NCI-H146 (cell line): ENCODE results near the gene CD83.
"Not testable (repeated sequence)": the region's sequence is repeated elsewhere in the genome, so short reads cannot be mapped to it uniquely, and the experiment has no call there.

Experiments used
- DNase-seq: peaks from one replicate; lab custom pipeline; 2025; lab: John Stamatoyannopoulos, UW

The CD83 gene, protein sequence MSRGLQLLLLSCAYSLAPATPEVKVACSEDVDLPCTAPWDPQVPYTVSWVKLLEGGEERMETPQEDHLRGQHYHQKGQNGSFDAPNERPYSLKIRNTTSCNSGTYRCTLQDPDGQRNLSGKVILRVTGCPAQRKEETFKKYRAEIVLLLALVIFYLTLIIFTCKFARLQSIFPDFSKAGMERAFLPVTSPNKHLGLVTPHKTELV

DNA sequence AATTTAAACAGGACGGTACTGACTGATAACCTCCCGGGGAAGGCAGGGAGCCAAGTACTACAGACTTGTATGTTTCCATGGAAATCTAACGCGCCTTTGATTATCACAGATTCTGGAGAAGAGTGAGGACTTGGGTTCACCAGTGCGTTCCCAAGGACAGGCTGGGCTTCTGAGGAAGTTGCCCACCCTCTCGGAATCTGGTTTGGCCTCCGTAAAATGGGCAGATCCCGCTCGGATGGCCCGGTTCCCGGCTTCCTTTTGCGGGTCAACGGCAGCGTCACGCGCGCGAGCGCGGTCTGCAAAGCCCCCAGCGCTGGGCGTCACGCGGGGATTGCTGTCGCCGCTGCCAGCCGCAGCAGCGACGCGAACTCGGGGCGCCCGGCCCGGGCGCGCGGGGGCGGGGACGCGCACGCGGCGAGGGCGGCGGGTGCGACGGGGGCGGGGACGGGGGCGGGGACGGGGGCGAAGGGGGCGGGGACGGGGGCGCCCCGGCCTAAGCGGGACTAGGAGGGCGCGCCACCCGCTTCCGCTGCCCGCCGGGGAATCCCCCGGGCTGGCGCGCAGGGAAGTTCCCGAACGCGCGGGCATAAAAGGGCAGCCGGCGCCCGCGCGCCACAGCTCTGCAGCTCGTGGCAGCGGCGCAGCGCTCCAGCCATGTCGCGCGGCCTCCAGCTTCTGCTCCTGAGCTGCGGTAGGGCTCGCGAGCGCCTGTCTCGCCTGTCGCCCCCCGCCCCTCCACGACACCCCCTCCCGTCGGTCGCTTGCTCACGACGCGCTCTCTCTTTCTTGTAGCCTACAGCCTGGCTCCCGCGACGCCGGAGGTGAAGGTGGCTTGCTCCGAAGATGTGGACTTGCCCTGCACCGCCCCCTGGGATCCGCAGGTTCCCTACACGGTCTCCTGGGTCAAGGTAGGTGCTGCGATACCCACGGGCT, at the start of gene CD83:
Gene CD83 (plus strand): TSS at position 615 of the 933 bp plus-strand sequence. CDS start 40 bp downstream, at position 655.
- peak; percentile 73 for DNase-seq

DNA sequence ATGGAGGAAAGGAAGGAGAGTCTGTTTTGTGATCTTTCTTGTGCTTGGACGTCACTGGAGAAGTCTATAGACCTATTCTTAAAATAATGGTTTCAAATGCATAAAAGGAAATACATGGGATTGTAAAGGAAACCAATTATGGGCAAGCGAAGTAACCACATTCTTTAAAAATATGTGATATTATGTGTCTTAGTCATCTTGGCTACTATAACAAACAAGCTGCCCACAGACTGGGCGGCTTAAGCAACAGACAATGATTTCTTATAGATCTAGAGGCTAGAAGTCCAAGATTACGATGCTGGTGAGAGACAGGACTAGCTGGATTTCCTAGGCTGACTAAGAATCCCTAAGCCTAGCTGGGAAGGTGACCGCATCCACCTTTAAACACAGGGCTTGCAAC, 49.4 kb upstream of the CD83 start:
- no peak for DNase-seq

DNA sequence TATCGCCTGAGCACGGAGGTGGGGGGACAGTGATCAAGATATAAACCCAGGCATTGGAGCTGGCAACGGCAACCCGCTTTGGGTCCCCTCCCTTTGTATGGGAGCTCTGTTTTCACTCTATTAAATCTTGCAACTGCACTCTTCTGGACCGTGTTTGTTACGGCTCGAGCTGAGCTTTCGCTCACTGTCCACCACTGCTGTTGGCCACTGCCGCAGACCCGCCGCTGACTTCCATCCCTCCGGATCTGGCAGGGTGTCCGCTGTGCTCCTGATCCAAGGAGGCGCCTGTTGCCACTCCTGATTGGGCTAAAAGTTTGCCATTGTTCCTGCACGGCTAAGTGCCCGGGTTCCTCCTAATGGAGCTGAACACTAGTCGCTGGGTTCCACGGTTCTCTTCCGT, 48.9 kb upstream of the CD83 start:
- no peak for DNase-seq

DNA sequence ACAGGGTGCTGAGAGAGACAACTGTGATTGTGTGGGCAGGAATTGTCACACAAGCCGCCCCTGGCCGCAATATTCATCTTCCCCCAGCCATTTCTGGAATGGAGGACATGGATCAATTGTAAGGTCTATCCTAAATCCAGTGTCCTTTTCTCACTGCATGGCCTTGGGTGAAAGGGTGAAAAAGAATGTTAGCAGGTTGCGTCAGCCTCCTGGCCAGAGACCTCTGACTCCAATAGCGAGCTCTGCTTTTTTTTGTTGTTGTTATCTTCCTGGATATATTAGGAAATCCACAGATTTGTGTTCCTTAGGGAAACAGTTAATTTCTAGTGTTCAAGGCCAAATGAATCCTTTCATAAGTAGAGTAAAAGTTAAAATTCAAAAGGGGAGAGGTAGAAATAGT, 47.1 kb upstream of the CD83 start:
- DNase-seq: no peak

DNA sequence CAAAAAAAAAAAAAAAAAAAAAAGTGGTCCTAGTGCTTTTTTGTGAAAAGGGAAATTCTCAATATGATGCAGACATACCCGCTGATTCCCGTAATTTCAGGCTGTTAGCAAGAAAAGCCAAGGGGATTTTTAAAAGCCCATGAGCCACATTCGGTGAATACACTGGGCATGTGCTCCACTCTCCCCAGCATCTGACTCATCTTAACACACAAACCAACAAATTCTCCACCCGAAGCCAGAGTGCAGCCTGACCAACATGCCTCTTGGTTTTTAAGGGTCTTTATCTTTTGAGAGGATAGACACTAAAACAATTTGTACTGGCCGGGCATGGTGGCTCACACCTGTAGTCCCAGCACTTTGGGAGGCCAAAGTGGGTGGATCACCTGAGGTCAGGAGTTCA, 45.5 kb upstream of the CD83 start:
- no peak for DNase-seq

DNA sequence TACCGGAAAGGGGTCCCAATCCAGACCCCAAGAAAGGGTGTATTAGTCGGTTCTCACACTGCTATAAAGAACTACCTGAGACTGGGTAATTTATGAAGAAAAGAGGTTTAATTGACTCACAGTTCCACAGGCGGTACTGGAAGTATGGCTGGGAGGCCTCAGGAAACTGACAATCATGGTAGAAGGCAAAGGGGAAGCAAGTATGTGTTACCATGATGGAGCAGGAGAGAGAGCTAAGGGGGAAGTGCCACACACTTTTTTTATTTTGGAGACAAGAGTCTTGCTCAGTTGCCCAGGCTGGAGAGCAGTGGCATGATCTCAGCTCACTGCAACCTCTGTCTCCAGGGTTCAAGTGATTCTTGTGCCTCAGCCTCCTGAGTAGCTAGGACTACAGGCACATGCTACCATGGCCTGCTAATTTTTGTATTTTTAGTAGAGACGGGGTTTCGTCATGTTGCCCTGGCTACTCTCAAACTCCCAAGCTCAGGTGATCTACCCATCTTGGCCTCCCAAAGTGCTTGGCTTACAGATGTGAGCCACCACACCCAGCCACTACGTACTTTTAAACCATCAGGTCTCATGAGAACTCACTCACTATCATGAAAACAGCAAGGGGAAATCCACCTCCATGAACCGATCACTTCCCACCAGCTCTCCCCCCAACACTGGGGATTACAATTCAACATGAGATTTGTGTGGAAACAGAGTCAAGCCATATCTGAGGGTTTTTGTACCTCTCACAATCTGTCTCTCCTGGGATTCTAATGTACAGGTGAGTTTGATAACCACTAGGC, 43.8 kb upstream of the CD83 start:
- DNase-seq: not testable (repeated sequence)

DNA sequence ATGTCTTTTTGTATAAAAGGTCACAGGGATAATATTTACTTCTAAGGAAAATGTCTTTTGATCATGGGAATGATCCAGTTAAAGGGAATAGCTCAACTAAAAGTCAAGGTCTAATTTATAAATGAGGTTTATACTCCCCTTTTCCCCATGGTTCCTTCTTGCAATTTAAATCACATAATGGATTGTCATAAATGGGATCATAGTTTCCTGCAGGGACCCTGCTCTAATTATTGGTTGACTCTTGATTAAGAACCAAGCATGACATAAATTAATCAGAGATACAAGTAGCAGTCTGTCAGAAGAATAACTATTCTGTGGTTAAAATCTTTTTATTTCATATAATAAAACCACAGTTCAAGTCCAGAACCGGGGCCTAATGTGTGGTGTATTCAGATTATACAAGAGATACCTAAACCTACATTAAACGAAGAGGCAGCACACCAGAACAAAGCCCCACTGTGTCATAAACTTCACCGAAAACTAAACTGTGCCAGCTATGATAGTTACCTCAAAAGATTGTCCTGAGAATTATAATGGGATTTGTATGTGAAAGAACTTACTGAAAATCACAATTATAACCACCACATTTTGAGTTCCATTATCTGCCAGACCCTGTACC, 43.0 kb upstream of the CD83 start:
- DNase-seq: no peak

DNA sequence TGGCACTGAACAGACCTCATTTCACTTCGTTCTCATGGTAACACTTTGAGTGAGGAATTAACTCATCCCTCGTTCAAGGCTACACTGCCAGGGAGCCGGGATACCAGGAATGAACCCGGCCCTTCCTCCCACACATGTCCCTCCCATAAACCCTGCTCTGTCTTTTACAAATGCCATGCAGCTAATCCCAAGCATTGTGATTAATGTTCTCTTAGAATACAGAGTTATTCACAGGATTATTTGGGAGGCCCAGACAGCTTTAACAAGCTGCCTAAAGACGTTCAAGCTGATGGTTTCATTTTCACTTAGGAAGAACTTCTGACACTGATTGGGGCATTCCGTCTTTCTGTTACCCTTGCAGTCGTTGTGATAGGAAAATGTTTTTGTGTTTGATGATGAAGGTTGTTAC, 42.5 kb upstream of the CD83 start:
- peak; percentile 28 for DNase-seq

DNA sequence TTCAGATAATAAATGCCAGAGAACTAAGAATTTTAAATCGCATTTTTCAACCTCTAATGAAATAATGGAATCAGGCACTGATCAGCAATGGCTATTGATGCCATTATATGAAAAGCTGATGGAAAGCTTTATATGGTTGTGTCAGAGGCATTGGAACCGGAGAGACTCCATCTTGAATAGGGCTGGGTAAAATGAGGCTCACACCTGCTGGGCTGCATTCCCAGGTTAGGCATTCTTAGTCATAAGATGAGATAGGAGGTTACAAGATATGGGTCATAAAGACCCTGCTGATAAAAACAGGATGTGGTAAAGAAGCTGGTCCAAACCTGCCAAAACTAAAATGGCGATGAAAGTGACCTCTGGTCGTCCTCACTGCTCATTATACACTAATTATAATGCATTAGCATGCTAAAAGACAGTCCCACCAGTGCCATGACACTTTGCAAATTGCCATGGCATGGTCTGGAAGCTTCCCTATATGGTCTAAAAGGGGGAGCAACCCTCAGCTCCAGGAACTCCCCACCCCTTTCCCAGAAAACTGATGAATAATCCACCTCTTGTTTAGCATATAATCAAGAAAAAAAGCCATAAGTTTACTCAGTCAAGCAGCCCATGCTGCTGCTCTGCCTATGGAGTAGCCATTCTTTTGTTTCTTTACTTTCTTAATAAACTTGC, 40.2 kb upstream of the CD83 start:
- DNase-seq: no peak

DNA sequence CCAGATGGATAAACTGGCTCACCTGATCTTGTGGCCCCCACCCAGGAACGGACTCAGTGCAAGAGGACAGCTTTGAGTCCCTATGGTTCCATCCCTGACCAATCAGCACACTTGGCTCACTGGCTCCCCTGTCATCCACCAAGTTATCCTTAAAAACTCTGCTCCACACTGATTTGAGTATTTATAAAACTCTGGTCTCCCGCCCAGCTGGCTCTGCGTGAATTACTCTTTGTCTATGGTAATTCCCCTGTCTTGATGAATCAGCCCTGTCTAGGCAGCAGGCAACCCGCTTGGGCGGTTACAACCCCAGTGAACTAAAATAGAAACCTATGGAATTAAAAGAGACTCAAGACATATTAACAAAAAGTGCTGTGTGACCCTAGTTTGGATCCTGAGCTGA, 38.1 kb upstream of the CD83 start:
- no peak for DNase-seq

DNA sequence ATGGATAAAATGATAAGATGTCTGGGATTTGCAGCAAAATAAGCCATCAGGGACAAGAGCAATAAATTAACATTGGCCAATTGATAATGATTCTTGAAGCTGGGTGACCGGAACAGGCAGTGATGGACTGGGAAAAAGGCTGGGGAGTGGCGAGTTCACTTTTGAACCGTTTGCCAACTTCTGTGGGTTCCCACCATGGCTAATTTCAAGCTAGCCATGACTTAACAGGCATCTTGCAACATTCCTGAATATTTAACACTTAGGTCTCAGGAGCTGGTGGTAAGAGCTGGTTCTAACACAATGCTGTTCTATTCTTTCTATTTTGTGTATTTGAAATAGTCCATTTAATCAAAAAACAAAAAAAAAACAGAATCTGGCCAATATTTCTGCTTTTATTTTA, 37.6 kb upstream of the CD83 start:
- no peak for DNase-seq

DNA sequence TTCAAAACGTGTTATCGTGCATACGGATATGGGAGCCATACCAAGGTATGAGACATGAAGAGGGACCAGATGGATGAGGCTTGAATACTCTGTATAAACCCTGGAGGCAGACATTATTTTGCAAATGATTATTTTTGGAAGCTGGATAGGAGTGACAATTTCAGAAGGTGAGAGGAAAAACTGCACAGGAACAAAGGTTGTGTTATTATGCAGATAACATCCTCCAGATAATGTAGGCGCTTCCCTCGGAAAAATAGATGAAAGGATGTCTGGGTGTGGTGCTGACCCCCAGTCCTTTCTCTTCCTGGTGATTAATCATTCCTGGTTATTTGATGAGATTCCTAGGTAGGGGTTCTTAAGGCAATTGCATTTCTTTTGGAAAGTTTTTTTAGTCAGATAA, 36.4 kb upstream of the CD83 start:
- DNase-seq: no peak

DNA sequence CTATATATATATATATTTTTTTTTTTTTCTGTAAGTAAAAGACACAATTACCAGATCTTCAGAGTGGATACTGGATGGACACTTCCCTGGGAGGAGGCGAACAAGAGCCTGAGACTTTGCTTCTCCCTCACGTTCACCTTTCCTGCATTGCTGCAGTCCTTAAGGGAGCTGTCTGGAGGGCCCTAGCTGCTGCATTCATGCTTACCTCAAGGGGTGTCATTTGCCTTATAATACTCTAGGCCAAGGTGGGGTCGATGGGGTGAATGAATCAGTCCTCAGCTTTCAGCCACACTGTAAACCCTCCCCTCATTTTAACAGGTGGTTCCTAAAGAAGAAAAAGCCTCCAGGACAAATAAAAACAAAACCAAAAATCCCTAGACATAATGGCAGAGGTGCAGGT, 34.8 kb upstream of the CD83 start:
- no peak for DNase-seq

DNA sequence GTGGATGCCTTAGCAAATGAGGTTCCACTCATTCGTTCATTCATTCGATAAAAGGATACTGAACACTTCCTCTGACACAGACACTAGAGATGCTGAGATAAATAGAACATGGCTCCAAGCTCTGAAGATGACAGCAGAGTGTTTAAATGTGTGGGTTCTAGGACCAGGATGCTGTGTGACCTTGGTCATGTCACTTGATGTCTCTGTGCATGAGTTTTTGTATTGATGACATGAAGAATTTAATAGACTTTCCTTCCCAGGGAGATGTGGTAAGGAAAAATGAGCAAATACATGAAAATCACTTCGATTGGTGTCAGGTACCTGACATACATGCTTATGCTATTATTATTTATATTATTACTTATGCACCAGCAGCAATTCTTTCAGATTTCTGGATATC, 34.3 kb upstream of the CD83 start:
- no peak for DNase-seq

DNA sequence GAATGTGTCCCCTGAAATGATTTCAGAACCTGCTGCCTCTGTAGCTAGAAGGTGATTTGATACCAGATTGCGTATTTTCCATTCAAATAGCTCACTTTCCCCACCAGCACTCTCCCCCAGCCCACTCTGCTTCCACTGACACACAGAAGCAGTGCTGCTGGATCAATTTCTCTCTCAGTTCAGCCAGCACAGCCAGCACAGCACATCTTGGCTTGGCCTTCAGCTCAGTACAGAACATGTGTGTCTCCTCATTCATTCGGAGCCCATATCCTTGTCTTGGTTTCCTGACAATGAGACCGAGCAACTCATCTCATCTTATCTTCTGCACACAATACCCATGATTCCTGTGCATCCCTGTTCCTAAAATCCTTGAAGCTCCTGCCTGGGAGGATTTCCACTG, 33.8 kb upstream of the CD83 start:
- no peak for DNase-seq

DNA sequence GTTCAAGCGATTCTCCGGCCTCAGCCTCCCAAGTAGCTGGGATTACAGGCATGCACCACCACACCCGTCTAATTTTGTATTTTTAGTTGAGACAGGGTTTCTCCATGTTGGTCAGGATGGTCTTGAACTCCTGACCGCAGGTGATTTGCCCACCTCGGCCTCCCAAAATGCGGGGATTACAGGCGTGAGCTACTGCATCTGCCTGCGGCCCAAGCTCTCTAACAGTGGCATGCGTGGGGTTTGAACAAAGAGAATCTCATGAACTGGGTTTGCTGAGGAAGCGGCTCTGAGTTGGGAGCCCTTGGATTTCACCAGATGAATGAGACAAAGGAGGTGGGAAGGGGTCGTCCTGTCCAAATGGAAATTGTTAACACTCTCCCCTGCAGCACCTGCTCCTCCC, 33.2 kb upstream of the CD83 start:
- DNase-seq: no peak

DNA sequence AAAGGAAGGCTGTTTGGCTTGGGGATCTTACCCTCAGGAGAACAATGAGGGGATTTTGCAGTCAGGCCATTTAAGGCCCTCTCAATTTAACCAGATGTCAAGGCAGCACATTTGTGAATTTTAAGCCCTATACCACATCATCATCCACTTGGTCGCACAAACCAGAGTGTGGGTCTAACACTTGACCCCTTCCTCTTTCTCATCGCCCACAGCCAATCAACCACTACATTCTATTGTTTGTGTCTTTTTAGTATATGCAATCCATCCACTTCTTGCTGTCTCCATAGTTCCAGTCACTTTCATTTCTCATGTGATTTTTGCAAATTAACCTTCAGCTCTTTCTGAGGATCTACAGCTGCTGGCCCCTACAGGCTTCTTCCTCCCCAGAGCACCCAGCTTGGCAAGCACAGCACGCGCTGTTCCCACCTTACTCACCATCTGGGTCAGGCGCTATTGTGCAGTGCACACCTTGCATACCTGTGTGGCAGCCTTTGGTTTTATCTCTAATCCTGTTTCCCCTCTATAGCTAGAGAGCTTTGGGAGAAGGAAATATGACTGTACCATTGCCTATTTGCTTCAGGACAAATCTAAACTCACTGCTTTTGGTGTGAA, 32.3 kb upstream of the CD83 start:
- DNase-seq: peak; percentile 12

DNA sequence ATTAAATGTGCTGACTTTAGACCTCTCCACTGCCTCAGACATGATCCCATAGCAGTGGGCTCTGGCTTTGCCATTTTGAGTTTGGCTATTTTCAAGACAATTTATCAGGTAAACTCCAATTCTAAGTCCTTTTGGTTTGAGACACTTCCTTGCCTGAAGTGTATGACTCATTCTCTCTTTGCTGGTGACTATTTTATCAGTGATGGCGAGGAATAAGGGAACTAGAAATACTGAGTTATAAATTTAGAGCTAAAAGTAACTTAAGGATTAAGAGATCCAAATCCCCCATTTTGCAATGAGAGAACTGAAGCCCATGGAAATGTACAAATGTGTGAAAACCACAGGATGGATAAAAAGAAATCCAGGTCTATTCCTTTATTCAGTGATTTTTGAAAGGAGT, 30.9 kb upstream of the CD83 start:
- no peak for DNase-seq

DNA sequence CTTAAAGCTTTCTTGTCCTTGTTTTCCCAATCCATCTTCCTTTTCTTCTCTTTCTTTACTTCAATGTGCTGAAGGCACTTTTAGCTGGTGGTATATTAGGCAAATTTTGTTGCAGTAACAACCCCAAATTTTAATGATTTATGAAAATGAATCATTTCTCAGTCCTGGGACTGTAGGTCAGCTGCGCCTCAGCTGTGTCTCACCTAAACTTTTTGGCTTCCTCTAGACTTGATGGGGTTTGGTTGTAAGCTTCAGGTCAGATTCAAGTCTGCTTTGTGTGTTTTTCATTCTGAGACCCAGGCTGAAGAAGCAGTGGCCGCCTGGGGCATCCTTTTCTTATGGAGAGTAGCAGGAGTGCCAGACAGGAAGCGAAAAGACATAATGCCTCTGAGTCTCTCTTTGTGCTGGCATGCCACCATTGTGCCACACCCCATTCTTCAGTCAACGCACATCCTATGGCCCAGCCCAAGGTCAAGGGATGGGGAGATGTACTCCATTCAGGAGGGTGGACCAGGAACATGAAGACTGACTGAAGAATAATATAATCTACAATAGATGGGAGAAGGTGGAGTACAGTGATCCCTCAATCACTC, 28.9 kb upstream of the CD83 start:
- peak; percentile 9 for DNase-seq

DNA sequence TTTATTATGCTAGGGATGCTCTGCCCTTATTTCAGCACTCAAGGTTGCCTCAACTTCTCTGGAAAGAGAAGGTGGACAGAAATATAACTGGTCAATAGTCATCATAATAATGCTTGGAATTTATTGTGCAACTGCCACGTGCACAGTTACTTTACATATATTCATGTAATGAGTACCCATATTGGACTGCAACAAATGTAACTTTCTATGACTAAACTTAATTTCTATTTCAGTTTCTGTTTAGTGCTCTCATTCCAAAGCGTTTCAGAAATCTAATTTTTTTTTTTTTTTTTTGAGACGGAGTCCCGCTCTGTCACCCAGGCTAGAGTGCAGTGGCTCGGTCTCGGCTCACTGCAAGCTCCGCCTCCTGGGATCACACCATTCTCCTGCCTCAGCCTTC, 28.3 kb upstream of the CD83 start:
- no peak for DNase-seq
